Activated CD8-positive, alpha-beta memory T cell treated with anti-CD3 and anti-CD28 coated beads, Interleukin-2, amount 50 U/mL, for 24 hours (primary cell): ENCODE results near the gene DPH7.
"Not testable (repeated sequence)": the region's sequence is repeated elsewhere in the genome, so short reads cannot be mapped to it uniquely, and the experiment has no call there.

ENCODE experiments used
- DNase-seq: peaks from one replicate; pipeline ENCODE4 v3.0.0-alpha.2; 2020; ENCODE audit errors: extremely low read depth

Gene DPH7

DNA sequence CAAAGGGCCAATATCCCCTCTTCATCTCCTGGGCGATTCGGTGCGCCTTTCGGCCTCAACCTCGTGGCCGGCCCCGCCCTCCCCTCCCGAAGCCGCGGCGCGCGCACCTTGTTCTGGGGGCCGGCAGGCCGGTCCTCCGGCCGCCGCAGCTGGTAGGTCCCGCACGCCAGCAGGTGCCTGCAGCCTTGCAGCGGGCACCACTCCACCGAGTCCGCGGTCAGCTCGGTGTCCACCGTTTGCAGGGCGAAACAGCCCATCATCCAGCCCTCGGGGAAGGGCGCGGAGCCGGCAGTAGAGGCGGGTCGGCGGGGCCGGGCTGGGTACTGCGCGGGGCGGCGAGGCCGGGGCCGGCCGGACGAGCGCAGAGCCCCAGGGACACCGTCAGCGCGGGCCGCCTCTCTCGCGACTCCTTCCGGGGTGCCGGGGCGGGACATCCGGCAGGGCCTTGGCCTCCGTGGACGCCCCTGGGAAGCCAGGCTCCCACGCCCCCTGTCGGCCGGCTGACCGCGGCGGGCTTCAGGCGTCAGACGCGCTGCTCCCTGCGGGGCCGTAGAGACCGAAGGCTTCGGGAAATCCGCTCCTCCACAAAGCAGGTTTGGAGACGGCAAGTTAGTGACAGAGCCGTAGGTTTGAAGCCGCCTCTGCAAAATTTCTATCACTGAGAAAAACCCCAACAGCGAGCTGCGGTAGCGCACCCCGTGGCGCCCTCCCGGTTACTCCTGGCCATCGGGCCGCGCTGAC lies at the start of gene DPH7:
Gene DPH7 (minus strand): TSS at position 408 of the 741 bp plus-strand sequence. CDS start 148 bp downstream, at position 260.
- peak; percentile 89 for DNase-seq

DNA sequence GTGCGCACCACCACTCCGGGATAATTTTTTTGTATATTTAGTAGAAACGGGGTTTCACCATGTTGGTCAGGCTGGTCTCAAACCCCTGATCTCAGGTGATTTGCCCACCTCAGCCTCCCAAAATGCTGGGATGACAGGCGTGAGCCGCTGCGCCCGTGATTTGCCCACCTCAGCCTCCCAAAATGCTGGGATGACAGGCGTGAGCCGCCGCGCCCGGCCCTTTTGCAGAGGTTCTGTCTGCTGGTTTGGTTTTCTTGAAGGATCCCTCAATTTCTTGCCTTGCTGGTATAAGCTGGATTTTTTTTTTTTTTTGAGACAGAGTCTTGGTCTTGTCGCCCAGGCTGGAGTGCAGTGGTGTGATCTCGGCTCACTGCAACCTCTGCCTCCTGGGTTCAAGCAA lies 48.7 kb upstream of the DPH7 start:
- DNase-seq, result not testable (repeated sequence)

DNA sequence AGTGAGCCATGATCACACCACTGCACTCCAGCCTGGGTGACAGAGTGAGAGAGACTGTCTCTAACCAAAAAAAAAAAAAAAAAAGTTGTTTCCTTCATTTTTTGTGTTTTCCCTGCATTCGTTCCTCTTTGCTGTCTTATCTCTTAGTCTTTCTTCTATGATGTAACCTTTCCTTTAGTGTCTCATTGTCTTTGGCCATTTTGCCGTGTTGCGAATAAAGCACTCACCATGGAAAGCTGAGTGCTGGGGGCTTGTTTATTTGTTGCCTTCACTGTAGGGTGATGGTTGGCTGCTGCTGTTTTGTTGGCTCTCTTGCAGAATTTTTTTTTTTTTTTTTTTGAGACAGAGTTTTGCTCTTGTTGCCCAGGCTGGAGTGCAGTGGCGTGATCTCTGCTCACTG lies 47.7 kb upstream of the DPH7 start:
- DNase-seq, result no peak

DNA sequence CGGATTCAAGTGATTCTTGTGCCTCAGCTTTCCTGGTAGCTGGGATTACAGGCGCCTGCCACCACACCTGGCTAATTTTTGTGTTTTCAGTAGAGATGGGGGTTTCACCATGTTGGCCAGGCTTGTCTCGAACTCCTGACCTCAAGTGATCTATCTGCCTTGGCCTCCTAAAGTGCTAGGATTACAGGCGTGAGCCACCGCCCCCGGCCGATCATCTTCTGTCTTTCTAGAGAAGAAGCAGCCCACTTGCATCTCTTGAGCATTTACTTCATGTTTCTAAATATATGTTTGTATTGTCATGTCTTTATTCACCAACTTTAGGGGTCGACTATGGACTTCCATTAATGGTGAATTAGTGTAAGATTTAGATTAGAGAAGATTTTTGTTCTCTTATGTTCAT lies 43.5 kb upstream of the DPH7 start:
- DNase-seq, result not testable (repeated sequence)

DNA sequence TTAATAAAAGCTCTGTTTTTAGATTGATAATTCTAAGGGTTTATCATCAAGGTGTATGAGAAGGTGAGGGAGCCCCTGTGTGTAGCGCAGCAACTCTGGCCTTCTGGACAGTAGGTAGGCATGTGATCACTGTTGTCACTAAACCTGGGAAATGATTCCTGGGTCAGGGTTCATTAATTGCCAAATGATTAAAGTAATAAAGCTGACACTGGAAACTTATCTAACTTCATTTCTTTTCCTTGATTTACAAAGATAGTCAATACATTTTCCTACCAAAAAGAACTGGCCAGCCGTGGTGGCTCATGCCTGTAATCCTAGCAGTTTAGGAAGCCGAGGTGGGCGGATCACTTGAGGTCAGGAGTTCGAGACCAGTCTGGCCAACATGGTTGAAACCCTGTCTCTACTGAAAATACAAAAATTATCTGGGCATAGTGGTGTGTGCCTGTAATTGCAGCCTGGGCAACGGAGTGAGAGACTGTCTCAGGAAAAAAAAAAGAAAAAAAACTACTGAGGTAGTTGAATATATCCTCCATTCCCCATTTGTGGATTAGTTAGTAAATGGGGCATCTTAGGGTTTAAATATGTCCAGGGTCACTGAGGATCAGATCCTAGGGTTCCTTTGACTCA lies 42.5 kb upstream of the DPH7 start:
- no peak for DNase-seq

DNA sequence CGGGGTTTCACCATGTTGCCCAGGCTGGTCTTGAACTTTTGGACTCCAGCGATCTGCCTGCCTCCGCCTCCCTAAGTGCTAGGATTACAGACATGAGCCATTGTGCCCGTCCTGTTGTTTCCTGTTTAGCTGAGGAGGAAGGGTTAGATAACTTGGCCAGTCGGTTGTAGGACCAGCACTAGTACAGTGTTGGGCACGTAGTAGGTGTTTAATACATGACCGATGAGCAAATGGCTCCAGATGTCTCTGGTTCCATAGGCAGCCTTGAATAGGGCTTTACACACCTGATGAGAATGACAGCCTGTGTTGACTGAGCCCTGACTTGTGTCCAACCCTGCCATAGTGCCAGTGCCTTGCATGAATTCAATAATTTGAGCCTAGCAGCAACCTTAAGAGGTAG lies 41.9 kb upstream of the DPH7 start:
- DNase-seq, result no peak

DNA sequence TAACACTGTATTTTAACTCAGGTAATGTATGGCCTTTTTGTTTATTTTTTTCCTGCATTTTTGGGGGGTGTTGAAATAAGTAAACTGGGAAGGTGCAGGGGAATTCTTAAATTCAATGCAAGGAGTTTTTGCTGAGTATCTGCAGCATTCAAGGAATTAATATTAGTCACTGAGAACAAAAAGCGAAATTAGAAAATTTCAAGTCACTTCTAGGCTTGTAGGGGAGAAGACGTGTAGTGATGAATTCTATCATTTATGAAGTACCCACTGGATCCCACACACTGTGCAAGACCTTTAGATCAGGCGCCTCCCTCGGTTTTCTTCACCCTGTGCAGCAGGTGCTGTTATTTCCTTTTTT lies 41.3 kb upstream of the DPH7 start:
- no peak for DNase-seq

DNA sequence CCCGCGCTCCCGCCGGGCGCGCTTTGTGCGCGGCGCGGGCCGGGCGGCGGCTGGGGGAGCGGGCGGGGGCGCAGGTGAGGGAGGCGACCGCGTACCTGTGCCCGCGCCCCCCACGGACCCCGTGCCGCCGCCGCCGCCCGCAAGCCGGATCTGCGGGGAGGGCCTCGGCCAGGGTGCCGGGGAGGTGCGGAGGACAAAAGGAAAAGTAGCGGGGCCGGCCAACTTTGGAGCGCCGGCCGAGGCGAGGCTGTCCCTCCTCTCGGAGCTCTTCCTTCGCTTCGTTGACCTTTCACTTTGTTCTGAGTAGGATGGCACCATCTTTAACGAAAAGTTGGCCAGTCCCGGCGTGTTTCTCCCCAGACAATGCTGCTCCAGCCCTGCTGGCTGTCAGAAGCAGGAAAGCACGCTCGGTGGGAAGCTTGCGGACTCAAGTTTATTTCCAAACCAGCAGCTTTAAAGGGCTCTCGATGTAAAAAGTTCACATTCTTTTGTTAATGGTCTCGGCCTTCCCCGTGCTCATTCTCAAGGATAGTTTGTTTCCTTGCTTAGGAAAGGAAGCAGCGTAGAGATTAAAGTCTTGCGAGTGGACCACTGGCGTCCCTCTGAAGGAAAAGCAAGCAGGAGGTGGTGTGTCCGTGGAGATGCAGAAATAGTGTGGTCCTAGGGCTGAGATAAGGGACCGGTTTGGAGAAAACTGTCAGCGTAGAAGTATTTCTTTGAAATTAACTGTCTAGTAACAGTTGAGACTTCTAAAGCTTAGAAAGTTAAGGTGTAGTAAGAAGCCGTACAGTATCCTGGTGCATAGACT lies 40.7 kb upstream of the DPH7 start:
- DNase-seq, result no peak

DNA sequence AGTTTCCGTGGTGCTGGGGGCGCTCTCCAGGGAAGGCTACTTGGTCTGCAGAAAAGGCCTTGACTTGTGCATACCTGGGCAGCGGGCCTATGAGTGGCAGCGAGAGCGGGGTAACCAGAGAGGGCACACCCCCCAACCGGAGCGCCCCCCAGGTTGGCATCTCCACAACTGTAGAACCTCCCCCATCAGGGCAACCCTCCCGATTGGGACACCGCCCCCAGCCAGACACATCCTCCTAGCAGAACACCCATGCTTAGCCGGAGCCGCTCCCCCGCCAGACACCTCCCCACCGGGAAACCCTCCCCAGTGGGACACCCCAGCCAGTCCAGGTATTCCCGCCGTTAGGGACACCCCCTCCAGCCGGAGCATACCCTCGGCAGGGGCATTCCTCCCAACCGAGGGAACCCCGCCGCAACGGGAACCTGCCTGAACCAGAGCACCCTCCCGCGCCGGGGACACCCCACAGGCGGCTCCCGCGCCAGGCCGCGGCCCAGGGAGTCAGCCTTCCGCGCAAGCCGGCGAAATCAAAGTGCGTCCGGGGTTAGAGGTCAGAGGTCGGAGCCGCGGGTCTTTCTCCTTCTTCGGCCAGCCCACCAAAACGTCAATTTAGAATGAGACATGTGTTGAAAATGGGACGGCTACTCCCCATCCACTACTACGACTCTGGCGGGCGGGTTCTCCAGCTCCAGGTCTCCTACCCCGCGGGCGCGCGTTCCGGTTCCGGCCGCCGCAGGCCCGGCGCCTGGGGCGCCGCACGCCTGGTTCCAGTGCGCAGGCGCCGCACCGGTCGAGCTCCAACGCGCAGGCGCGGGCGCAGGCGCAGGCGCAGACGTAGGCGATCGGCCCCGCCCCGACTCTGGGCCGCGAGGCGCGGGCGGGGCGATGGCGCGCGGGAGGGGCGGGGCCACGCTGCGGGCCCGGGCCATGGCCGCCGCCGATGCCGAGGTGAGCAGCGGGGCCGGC lies 39.7 kb upstream of the DPH7 start, which contains the start of gene EHMT1:
Gene EHMT1 (plus strand): TSS at position 901 of the 963 bp plus-strand sequence. CDS start 24 bp downstream, at position 925.
- peak; percentile 52 for DNase-seq

DNA sequence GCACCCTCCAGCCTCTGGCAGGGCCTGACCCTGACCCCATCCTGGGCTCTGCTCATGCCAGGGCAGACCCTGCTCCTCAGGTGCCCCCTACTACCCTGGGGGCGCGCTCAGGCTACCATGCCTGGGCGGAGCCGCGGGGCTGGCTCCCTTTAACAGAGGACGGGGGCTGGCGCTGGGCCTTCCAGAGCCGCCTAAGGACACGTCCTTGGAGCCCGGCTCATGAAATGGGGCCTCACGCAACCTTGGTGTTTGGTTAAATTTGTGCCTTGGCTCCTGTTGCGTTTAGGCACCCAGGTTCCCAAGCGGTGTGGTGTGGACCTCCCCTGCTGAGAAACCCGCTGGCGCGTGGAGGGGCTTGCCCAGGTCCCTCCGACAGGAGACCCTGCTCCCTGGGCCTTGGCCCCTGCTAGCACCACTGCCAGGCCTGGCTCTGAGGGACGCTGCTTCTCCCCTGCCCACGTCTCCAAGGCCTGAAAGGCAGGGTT lies 36.7 kb upstream of the DPH7 start:
- DNase-seq, result no peak

DNA sequence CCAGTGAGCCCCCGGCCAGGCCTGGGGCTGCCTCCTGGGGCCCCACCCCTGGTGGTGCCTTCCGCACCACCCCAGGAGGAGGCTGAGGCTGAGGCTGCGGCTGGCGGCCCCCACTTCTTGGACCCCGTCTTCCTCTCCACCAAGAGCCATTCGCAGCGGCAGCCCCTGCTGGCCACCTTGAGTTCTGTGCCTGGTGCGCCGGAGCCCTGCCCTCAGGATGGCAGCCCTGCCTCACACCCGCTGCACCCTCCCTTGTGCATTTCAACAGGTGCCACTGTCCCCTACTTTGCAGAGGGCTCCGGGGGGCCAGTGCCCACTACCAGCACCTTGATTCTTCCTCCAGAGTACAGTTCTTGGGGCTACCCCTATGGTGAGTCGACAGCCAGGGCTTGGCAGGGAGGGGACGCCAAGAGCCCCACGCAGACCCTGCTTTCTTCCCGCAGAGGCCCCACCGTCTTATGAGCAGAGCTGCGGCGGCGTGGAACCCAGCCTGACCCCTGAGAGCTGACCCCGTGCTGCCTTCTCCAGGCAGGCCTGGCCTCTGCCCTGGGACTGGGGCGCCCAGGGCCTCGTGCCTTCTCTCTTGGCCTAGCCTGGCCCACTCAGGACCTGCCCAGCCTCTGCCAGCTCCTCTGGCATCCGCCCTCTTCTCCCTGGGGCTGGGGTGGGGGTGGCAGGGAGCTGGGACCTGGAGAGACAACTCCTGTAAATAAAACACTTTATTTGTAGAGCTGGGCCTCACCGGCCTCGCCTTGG lies 36.1 kb upstream of the DPH7 start:
- no peak for DNase-seq

DNA sequence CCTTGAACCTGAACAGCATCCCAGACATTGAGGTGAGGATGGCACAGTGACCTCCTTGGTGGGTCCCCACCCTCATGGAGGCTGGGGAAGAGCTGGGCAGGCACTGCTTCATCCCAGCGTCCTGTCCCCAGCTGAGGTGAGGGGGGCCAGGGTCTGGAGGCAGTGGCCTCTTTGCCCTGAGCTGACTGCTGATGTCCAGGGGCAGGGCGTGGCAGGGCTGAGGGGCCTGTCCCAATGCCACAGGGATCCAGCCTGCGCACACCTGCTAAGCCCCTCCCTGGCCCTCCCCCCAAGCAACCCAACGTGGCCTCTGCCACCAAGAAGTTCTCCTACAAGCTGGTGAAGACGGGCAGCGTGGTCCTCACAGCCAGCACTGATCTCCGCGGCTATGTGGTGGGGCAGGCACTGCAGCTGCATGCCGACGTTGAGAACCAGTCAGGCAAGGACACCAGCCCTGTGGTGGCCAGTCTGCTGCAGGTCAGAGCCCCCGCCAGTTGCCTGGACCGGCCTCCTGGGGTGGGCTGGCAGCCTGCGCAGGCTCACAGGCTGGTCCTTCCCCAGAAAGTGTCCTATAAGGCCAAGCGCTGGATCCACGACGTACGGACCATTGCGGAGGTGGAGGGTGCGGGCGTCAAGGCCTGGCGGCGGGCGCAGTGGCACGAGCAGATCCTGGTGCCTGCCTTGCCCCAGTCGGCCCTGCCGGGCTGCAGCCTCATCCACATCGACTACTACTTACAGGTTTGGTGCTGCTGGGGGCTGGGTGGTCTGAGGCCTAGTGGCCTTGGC lies 35.2 kb upstream of the DPH7 start:
- DNase-seq, result no peak

DNA sequence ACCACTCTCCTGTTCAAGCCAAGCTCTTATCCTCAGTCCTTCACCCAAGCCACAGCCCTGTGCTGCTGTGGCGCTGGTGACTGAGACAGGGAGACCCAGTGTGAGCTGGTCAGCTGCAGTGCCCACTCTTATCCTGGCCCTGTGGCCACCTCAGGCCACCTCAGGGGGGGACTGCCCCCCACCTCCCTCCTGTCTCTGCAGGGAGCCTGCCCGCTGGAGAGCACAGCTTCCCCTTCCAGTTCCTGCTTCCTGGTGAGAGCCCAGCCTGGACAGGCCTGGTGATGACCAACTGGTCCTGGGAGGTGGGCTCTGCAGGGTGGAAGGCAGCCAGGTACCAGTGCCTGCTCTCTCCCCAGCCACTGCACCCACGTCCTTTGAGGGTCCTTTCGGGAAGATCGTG lies 34.5 kb upstream of the DPH7 start:
- no peak for DNase-seq

DNA sequence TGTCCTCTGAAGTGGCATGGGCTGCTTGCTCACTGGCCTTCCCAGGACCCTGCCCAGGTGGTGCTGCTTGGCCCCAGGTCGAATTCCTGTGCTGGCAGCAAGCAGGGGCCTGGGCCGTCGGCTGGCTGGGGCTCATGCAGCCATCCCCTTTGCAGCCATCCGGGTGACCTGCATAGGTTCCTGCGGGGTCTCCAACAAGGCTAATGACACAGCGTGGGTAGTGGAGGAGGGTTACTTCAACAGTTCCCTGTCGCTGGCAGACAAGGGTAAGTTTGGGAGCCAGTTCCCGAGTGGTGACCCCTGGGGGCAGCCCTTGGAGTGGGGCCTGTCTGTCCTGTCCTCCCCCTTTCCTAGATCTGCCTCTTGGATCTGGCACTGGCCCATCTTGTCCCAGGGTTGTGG lies 34.0 kb upstream of the DPH7 start:
- DNase-seq, result no peak

DNA sequence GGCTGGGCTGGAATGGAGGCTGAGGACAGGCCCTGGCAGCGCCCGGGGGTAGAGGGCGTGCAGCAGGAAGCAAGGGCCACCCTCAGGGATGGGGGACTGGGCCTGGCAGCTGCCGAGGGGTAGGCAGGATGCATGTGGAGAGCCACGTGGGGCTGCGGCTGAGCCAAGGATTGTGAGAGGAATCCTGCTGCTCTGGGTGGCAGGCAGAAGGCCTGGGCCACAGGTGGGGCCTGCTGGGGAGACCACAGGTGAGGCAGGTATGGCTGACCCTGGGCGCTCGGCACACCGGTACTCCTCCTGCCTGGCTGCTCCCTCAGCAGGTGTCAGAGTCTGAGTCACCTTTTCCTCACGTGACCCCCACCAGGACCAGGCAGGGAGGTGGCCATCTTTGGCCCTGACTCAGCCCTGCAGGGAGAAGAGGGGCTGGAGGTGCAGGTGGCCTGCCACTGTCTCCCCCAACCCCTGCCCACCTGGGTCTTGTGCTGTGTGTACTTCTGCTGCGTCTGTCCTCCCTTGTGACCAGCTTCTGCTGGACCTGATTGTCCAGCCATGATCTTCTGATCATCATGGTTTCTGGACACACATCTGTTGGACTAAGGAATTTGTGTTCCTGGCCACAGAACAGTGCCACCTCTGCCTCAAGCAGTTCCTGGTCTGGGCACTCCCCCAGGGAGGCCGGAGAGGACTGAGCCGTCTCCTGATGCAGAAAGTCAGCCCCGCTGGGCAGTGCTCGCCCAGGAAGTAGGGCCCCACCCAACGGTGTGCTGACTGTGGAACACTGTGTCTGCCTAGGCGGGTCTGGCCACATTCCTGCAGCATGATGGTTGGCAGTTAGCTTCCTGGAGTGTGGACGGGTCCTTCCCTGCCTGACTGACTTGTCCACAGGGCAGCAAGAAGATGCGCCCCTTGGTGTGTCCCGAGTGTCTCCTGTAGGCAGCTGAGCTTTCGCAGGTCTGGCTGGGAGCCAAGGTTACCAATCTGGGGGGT lies 33.2 kb upstream of the DPH7 start:
- no peak for DNase-seq

DNA sequence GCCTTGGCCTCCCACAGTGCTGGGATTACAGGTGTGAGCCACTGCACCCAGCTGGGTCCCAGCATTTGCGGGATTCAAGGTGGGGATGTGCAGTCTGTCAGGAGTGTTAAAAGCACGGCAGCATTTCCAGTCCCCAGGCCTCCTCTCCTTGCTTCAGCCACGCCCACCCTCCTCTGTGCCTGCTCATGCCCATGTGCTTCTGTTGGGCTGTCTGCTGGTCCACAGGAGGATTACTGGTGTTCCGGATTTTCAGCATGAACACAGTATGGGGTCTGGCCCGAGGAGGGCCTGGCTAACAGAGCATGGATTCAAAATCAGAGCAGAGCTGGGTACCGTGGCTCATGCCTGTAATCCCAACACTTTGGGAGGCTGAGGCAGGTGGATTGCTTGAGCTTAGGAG lies 32.2 kb upstream of the DPH7 start:
- DNase-seq, result no peak

DNA sequence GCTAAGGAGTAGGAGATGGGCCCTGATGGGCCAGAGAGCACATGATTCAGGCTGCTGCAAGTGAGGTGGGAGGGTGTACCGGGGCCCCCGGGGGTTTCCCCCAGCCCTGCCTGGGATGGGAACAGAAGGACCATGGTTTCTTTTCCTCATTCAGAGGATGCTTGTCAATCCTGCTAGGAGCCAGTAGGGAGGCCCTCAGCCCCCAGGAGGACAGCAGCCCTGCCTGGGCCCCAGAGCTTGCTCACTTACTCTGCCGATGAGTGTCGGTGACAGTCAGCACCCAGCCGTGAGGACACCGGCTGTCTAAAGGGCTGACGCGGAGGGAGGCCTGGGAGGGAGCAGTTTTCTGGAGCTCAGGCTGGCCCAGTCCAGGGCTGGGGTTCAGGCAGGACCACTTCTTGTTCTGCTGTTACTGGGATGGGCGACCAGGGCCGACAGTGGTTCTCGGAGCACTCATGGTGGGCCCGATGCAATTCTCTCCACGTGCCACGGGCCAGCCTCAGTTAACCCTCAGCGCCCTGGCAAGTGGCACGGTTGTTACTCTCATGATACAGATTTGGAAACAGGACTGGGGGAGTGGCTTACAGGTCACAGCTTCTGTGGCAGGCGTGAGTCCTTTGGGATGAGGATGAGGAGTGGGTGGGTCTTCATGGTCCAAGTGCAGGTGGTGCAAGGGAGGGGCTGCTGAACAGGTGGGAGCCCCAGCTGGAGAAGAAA lies 28.6 kb upstream of the DPH7 start:
- DNase-seq, result no peak

DNA sequence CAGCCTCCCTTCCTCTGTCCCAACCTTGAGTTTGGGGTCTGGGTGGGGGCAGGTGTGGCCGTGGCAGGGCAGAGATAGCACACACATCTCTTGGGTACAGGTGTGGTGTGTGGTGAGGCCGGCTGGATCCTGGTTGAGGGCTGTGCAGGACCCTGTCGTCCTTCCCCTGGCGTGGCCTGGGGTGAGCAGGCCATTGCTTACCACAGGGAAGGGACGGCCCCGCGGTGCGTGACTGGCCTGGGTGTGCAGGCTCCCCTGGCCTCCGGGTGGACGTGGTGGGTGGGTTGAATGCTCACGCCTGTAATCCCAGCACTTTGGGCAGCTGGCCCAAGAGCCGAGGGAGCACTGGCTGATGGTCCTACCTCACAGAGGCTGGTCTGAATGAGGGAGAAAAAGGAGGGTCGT lies 28.0 kb upstream of the DPH7 start:
- no peak for DNase-seq
